ENCODE measurements around the gene PVALEF. TPM values are rescaled to one million over a fixed set of nuclear protein-coding genes. Genes with fewer than 3 reads are reported as not detected.

The PVALEF gene
- total RNA-seq, 1 donor from 2014 or later = not detected

- intact Hi-C loops (cut with micrococcal nuclease) = no loop called here
- Mint-ChIP-seq H3K36me3 (ENCODE audit: low read depth) (no peaks in the 10 kb centered on the region), H3K9me3 (no peaks in the 10 kb centered on the region), H3K27ac (no peak overlapping the region), H3K27me3 (peaks cover 9% of the 10 kb centered on the region), H3K4me1 (no peaks in the 10 kb centered on the region), H3K4me3 (no peak overlapping the region)
- DNase-seq = no peak
Measured at GRCh38 chr17:81167638-81168037, 2.3 kb downstream of the PVALEF start.

- Mint-ChIP-seq H3K4me3 (no peak overlapping the region), H3K27ac (no peak overlapping the region), H3K27me3 (peaks cover 8% of the 10 kb centered on the region), H3K4me1 (no peaks in the 10 kb centered on the region), H3K36me3 (ENCODE audit: low read depth) (no peaks in the 10 kb centered on the region), H3K9me3 (no peaks in the 10 kb centered on the region)
- DNase-seq = no peak
- intact Hi-C loops (cut with micrococcal nuclease) = no loop called here
Measured at GRCh38 chr17:81169870-81170309, 4.6 kb downstream of the PVALEF start.

GRCh38 chr17:81170727-81171494 lies 5.6 kb downstream of the PVALEF start:
- intact Hi-C loops (cut with micrococcal nuclease) = no loop called here
- DNase-seq = no peak
- Mint-ChIP-seq H3K27me3 (peaks cover 10% of the 10 kb centered on the region), H3K4me3 (no peak overlapping the region), H3K27ac (no peak overlapping the region), H3K4me1 (no peaks in the 10 kb centered on the region), H3K36me3 (ENCODE audit: low read depth) (no peaks in the 10 kb centered on the region), H3K9me3 (no peaks in the 10 kb centered on the region)

GRCh38 chr17:81171941-81172340 lies 6.6 kb downstream of the PVALEF start:
- no peaks in the 10 kb centered on the region for H3K4me1 Mint-ChIP-seq

GRCh38 chr17:81173052-81173761 lies 7.9 kb downstream of the PVALEF start:
- Mint-ChIP-seq H3K27me3 (peaks cover 4% of the 10 kb centered on the region), H3K4me3 (no peak overlapping the region), H3K4me1 (no peaks in the 10 kb centered on the region), H3K9me3 (no peaks in the 10 kb centered on the region), H3K27ac (no peak overlapping the region), H3K36me3 (ENCODE audit: low read depth) (no peaks in the 10 kb centered on the region)
- intact Hi-C loops (cut with micrococcal nuclease) = no loop called here
- no peak for DNase-seq

More at GRCh38 chr17:81171941-81172340, 6.6 kb downstream of the PVALEF start:
- DNase-seq = no peak
- no peak overlapping the region for H3K4me3 Mint-ChIP-seq
- no peak overlapping the region for H3K27ac Mint-ChIP-seq
- H3K36me3 Mint-ChIP-seq (ENCODE audit: low read depth) = no peaks in the 10 kb centered on the region
- no peaks in the 10 kb centered on the region for H3K9me3 Mint-ChIP-seq
- H3K27me3 Mint-ChIP-seq = peaks cover 9% of the 10 kb centered on the region
- intact Hi-C loops (cut with micrococcal nuclease) = no loop called here

- Mint-ChIP-seq H3K27me3 (peaks cover 4% of the 10 kb centered on the region), H3K4me3 (no peak overlapping the region), H3K36me3 (ENCODE audit: low read depth) (no peaks in the 10 kb centered on the region), H3K9me3 (no peaks in the 10 kb centered on the region), H3K4me1 (no peaks in the 10 kb centered on the region), H3K27ac (no peak overlapping the region)
- DNase-seq = no peak
- intact Hi-C loops (cut with micrococcal nuclease) = no loop called here
Measured at GRCh38 chr17:81173762-81174155, 8.5 kb downstream of the PVALEF start.

- intact Hi-C loops (cut with micrococcal nuclease) = no loop called here
- Mint-ChIP-seq H3K4me1 (no peaks in the 10 kb centered on the region), H3K27me3 (peaks cover 4% of the 10 kb centered on the region), H3K4me3 (no peak overlapping the region), H3K36me3 (ENCODE audit: low read depth) (no peaks in the 10 kb centered on the region), H3K9me3 (no peaks in the 10 kb centered on the region), H3K27ac (no peak overlapping the region)
- DNase-seq = no peak
Measured at GRCh38 chr17:81176666-81177065, 11.4 kb downstream of the PVALEF start.

GRCh38 chr17:81178136-81179091 lies 13.1 kb downstream of the PVALEF start:
- Mint-ChIP-seq H3K9me3 (no peaks in the 10 kb centered on the region), H3K27ac (no peak overlapping the region), H3K27me3 (peaks cover 4% of the 10 kb centered on the region), H3K4me3 (no peak overlapping the region), H3K4me1 (no peaks in the 10 kb centered on the region), H3K36me3 (ENCODE audit: low read depth) (no peaks in the 10 kb centered on the region)
- no peak for DNase-seq
- intact Hi-C loops (cut with micrococcal nuclease) = no loop called here

GRCh38 chr17:81179220-81179619 lies 13.9 kb downstream of the PVALEF start:
- Mint-ChIP-seq H3K4me1 (no peaks in the 10 kb centered on the region), H3K27me3 (peaks cover 2% of the 10 kb centered on the region), H3K4me3 (no peak overlapping the region), H3K36me3 (ENCODE audit: low read depth) (no peaks in the 10 kb centered on the region), H3K27ac (no peak overlapping the region), H3K9me3 (no peaks in the 10 kb centered on the region)
- no peak for DNase-seq
- intact Hi-C loops (cut with micrococcal nuclease) = no loop called here

GRCh38 chr17:81179861-81180260 lies 14.6 kb downstream of the PVALEF start:
- Mint-ChIP-seq H3K4me1 (no peaks in the 10 kb centered on the region), H3K9me3 (no peaks in the 10 kb centered on the region), H3K4me3 (no peak overlapping the region), H3K27me3 (peaks cover 2% of the 10 kb centered on the region), H3K36me3 (ENCODE audit: low read depth) (no peaks in the 10 kb centered on the region), H3K27ac (no peak overlapping the region)
- intact Hi-C loops (cut with micrococcal nuclease) = no loop called here
- DNase-seq = no peak

GRCh38 chr17:81180836-81181810 lies 15.8 kb downstream of the PVALEF start:
- Mint-ChIP-seq H3K27me3 (no peaks in the 10 kb centered on the region), H3K4me3 (no peak overlapping the region), H3K27ac (no peak overlapping the region), H3K36me3 (ENCODE audit: low read depth) (no peaks in the 10 kb centered on the region), H3K9me3 (no peaks in the 10 kb centered on the region), H3K4me1 (no peaks in the 10 kb centered on the region)
- no peak for DNase-seq
- intact Hi-C loops (cut with micrococcal nuclease) = no loop called here

- H3K4me1 Mint-ChIP-seq = no peaks in the 10 kb centered on the region
- intact Hi-C loops (cut with micrococcal nuclease) = no loop called here
- no peak overlapping the region for H3K4me3 Mint-ChIP-seq
Measured at GRCh38 chr17:81181811-81182185, 16.5 kb downstream of the PVALEF start.

GRCh38 chr17:81182596-81182995 lies 17.3 kb downstream of the PVALEF start:
- Mint-ChIP-seq H3K36me3 (ENCODE audit: low read depth) (no peaks in the 10 kb centered on the region), H3K27ac (no peak overlapping the region), H3K9me3 (no peaks in the 10 kb centered on the region), H3K4me3 (no peak overlapping the region), H3K4me1 (no peaks in the 10 kb centered on the region), H3K27me3 (no peaks in the 10 kb centered on the region)
- intact Hi-C loops (cut with micrococcal nuclease) = no loop called here
- DNase-seq = no peak

More at GRCh38 chr17:81181811-81182185, 16.5 kb downstream of the PVALEF start:
- Mint-ChIP-seq H3K9me3 (no peaks in the 10 kb centered on the region), H3K27ac (no peak overlapping the region), H3K36me3 (ENCODE audit: low read depth) (no peaks in the 10 kb centered on the region), H3K27me3 (no peaks in the 10 kb centered on the region)
- DNase-seq = no peak
